GM20000 (cell line): ENCODE measurements around the gene RAPGEF3.

Experiments used
- DNase-seq: peaks from one replicate; pipeline ENCODE4 v3.0.0; 2012; ENCODE audit warnings: low spot score
- TF ChIP-seq, protein P1 (sequence below): IDR thresholded peaks from 2 replicates; pipeline ENCODE4 v1.5.1; 2012; ENCODE audit warnings: mild to moderate bottlenecking, control low read depth; ENCODE audit errors: extremely low read depth, missing control alignments

Gene RAPGEF3

DNA sequence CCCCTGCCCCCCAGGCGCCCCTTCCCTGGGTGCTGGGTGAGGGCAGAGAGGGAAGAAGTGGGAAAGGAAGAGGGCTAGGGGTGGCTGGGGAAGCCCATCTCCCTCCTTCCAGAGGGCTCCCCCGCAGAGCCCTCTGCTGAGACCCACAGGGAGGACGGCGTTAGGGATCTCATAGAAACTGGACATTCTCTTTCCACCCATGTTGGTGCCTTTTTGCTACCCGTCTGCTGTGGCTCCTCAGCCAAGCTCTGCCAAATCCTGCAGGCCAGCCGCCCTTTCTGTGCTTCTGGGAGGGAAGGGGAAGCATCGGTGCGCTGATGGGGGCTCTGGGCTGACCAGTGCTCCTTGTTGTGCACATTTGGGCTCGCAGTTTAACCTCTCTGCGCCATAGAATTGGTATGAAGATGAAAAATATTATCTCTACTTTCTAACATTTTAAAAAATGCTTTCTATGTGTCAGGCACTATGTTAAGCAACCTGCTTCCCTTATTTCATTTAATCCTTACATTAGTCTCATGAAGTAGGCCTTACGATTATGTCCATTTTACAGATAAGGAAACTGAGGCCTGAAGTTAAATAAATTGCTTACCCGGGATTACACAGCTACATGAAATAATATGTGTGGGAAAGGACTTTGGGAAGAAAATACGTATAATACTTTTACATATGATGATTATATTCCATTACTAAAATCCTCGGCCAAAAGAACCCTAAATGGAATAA is 15.3 kb upstream of the RAPGEF3 start:
- DNase-seq: no peak
- TF ChIP-seq, protein P1, sequence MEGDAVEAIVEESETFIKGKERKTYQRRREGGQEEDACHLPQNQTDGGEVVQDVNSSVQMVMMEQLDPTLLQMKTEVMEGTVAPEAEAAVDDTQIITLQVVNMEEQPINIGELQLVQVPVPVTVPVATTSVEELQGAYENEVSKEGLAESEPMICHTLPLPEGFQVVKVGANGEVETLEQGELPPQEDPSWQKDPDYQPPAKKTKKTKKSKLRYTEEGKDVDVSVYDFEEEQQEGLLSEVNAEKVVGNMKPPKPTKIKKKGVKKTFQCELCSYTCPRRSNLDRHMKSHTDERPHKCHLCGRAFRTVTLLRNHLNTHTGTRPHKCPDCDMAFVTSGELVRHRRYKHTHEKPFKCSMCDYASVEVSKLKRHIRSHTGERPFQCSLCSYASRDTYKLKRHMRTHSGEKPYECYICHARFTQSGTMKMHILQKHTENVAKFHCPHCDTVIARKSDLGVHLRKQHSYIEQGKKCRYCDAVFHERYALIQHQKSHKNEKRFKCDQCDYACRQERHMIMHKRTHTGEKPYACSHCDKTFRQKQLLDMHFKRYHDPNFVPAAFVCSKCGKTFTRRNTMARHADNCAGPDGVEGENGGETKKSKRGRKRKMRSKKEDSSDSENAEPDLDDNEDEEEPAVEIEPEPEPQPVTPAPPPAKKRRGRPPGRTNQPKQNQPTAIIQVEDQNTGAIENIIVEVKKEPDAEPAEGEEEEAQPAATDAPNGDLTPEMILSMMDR: no peak

DNA sequence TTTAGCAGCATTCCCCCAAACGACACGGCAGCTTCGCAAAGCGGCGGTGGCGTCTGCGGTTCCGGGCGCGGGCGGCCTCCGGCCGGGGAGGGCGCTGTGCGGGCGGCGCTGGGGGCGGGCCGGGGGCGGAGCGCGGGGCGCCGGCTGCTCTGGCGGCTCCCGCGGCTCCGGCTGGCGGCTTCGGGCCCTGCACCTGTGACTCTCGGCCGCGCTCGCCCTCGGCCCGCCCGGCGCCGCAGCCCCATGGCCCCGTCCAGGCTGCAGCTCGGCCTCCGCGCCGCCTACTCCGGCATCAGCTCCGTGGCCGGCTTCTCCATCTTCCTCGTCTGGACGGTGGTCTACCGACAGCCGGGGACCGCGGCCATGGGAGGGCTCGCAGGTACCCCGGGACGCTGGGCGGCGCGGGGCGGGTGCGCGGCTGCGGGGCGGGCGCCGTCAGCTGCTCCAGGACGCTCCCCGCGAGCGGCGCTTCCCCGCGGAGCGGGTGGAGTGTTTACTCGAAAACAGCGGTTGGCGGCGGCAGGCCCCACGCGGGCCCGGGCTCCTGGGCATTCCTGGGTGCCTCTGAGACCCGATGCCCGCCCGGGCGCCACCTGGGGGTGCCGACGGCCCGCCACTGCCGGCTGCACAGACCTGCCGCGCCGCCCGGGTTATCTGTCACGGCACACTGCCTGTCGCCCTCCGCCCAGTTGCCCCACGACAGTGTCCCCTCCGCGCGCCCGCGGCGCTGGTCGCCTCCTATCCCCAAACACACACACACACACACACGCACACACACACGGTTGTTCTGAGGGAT is 14.6 kb upstream of the RAPGEF3 start, which contains the start of gene SLC48A1:
TSS of gene SLC48A1 (plus strand) at position 177 of the 796 bp plus-strand sequence. CDS start at position 244, 67 bp downstream.
- TF ChIP-seq, protein P1: peak; percentile 61
- peak; percentile 96 for DNase-seq

DNA sequence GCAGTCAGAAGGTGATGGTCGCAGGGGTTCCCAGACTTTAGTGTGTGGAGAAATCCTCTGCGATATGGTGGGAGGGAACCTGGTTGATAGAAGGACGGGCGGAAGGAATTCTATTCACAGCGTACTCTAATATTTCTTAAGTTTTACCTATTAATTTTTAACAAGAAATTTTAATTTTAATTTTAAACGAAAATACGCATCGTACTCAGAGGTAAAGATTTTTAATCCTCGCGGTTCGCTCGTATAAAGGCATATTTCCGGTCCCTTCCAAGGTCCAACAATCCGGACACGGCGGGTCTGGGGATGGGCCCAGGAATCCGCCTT is 14.0 kb upstream of the RAPGEF3 start:
- TF ChIP-seq, protein P1: no peak
- no peak for DNase-seq

DNA sequence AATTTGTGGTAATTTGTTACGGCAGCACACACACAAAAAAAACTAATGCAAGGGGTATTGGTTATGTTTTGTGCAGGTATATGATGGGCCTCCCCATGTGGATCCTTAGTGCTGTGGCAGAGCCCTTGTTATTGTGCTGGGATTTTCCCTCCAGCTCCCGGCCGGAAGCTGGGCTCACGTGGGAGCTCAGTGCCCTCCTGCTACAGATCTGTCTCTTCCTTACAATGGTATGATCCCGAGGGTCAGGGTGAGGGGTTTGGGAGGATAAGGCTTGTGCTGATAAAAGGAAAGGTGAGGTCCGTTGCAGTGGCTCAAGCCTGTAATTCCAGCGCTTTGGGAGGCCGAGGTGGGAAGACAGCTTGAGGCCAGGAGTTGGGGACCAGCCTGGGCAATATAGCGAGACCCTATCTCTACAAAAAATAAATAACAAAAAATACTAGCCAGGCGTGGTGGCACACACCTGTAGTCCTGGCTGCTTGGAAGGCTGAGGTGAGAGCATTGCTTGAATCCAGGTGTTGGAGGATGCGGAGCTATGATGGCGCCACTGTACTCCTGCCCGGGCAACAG is 13.5 kb upstream of the RAPGEF3 start:
- DNase-seq: no peak
- TF ChIP-seq, protein P1: no peak

DNA sequence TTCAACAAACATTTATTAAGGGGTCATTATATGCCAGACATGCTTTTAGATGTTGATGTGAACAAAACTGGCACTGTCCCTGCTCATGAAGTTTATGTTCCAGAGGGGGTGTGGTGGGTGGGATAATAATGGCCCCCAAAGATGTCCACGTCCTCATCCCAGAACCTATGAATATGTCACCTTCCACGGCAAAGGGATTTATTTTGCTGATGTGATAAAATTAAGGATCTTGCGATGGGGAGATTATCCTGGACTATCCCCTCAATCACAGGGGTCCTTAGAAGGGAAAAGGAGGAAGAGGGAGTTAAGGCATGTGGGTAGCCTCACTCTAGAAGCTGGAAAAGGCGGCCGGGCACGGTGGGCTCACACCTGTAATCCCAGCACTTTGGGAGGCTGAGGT is 12.6 kb upstream of the RAPGEF3 start:
- TF ChIP-seq, protein P1: no peak

DNA sequence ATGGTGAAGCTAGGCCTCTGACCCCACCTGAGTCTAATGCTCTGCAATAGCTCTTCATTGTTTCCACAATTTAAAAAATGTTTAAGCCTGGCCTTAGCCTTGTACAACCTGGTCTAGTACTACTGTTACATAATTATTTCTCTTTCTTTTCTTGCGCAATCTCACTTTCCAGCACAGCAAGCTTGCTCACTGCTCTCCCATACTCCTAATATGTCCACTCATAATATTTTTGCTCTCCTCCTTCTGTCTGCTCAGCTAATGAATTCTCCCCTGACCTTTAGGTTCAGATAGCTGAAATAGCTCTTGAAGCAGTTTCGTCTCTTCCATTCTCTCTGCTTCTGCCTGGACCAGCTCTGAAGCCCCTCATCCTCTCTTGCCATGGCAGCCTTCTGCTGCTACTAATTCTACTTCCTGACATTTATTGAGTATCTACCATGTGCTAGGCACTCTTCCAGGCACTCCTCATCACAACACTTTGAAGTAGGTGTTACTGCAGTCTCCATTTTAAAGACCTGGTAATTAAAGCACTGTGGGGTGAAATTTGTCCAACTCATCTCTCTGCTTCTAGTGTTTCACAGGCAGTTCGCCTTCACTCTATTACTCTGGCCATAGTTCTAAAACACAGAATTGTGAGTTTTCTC is 11.5 kb upstream of the RAPGEF3 start:
- TF ChIP-seq, protein P1: no peak
- DNase-seq: no peak

More for the DNA sequence above, 12.6 kb upstream of the RAPGEF3 start:
- no peak for DNase-seq
